Stimulated activated CD4-positive, alpha-beta T cell treated with anti-CD3 and anti-CD28 coated beads, Interleukin-15, amount 100 ng/mL, for 1 hour (primary cell): Measurements from ENCODE around the gene F2R.
"Not testable (repeated sequence)": the region's sequence is repeated elsewhere in the genome, so short reads cannot be mapped to it uniquely, and the experiment has no call there.

ENCODE experiments used
- DNase-seq, 2 donors: peaks; one replicate each; pipeline ENCODE4 v3.0.0-alpha.2; 2020; ENCODE audit warnings: low read depth in 1 of 2, low spot score in 1 of 2

The F2R gene

GRCh38 chr5:76715736-76716455, at the start of gene F2R:
Gene F2R, plus strand, starts transcription at chr5:76716126. Its CDS starts 182 bp downstream, at chr5:76716308.
- peak; percentile 26 to 33 for DNase-seq

- no peak for DNase-seq
Observed at GRCh38 chr5:76667495-76667894, 48.4 kb upstream of the F2R start.

GRCh38 chr5:76669245-76669644, 46.7 kb upstream of the F2R start:
- no peak for DNase-seq

- no peak for DNase-seq
Observed at GRCh38 chr5:76670508-76670907, 45.4 kb upstream of the F2R start.

GRCh38 chr5:76672242-76672641, 43.7 kb upstream of the F2R start:
- no peak for DNase-seq

GRCh38 chr5:76673125-76673524, 42.8 kb upstream of the F2R start:
- DNase-seq: no peak

DNA sequence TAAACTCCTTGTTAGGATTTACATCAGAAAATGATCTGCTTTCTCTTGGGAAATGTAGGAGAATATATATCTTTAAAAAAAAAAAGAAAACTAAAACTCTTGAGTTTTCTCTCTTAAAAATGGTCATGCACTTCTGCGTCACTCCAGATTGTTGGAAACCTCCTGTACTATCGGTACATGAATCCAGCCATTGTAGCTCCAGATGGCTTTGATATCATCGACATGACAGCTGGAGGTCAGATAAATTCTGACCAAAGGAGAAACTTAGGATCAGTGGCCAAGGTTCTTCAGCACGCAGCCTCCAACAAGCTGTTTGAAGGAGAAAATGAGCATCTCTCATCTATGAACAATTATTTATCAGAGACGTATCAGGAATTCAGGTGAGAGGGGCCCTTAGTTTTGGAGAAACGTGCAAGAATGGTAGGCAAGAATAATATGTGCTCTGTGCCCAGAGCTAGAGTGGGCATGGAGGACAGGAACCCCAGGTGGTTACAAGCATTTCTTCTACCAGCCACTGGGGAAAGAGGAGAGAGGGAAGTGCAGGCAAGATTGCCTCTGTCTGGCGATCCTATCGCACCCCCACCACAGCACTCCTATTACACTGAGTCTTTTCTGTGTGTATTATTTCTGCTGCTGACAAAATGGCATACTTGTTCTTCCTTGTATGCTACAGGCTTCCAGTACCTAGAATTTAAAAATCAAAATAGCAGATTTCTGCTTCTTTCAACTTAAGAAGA, 41.4 kb upstream of the F2R start:
- no peak for DNase-seq

DNA sequence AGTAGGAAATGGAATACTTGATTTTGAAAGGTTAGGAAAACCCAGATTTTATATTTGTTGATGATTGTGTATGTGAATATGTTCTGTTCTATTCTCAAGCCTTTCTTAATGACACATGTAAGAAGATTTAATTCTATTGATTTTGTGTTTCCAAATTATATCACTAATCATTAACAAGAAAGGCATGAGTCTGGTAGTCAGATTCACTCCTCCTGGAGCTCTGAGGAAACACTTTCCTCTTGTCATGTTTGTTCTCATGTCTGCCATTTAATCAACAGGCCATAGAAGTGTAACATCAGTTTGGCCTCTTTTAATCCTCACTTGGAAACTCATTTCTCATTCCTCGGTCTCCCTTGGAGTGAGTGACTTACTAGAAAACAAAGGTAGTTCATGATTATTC, 40.6 kb upstream of the F2R start:
- DNase-seq: no peak

GRCh38 chr5:76677849-76678472, 38.0 kb upstream of the F2R start:
- no peak for DNase-seq

GRCh38 chr5:76679231-76679630, 36.7 kb upstream of the F2R start:
- no peak for DNase-seq

- not testable (repeated sequence) for DNase-seq
Observed at GRCh38 chr5:76680826-76681225, 35.1 kb upstream of the F2R start.

- DNase-seq: no peak
Observed at GRCh38 chr5:76681287-76681686, 34.6 kb upstream of the F2R start.

DNA sequence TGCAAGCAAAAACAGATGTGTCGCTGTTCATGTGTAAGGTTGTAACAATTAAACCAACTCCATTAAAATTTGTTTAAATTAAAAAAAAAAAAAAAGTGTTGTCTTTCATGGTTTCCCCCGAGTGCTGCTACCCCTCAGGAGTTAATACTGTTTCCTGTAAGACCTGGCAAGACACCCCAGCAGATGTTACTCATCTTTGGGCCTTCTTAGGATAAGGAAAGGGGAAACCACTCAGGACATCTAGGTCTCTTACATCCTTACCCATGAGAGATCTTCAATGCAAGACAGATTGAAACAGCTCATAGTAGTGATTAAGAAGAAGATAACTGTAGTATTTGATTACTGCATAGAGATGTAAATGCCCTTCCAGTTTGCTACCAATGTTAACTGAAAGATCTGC, 33.5 kb upstream of the F2R start:
- DNase-seq: no peak

- DNase-seq: no peak
Observed at GRCh38 chr5:76683816-76684731, 31.9 kb upstream of the F2R start.

DNA sequence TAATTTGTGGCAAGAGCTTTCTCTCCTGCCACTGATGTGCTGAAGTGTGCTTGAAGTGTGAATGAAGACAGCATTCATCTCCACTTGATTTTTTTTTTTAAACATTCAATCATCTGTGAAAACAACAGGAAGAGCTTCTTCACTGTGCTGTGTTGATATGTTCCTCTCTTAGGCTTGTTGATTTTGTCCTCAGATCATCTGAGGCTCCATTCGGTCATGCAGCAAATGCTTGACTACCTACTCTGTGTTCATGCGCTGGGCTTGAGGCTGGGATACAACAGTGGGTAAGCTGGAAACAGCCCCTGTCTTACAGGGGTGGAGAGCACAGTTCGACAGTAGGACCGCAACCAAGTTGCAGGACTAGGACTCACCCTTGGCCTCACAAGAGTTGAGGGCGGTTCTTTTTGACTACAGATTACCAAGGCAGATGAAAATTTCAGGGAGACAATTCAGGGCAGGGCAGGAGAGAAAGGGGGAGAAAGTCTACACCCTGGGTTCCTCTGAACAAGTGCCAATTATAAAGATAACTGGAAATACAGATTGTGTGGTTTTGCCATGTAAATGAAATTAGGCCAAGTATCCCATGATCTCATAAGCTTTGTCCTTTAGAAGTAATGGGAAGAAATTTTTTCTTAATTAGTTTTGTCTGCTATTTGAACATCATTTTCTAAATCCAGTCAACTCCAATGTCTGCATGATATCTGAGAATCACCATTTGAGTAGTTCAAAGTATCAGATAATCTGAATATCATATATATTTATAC, 31.0 kb upstream of the F2R start:
- DNase-seq: no peak

- no peak for DNase-seq
Observed at GRCh38 chr5:76685704-76686103, 30.2 kb upstream of the F2R start.

GRCh38 chr5:76688212-76688611, 27.7 kb upstream of the F2R start:
- DNase-seq: no peak

GRCh38 chr5:76688836-76689235, 27.1 kb upstream of the F2R start:
- DNase-seq: no peak

DNA sequence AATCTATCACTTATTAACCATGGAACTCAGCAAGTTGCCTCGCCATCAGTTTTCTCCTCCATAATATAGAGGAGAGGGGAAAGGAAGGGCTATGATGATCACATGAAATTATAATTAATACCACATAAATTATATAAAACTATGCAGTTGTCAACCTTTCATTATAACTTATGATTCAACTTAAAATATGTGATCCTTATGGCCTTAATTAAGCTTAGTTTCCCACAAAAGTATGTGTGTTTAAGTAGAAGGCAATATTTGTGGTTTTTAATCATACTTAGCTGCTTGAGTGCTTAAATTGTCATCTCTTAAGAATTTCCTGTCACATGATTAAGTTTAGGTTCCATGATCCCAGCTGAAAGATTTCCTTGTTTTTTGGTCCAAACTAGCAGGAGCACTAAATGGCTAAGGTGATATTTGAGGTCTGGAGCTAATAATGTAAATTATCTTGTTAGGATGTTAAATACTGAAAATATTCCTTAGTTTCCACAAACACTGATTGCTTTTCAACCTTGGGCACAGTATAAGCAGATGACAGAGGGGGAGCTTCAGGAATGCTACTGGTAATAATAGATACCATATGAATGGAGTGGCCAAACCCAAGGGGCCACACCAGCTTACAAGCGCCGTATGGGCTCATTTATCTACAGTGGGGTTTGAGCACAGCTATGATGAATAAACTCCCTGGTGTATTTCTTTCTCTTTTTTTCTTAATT, 26.4 kb upstream of the F2R start:
- DNase-seq: no peak
